ENCODE results near the gene UROC1. TPM values are rescaled to one million over a fixed set of nuclear protein-coding genes. Genes with fewer than 3 reads are reported as not detected.

The UROC1 gene
- total RNA-seq, 1 donor from 2014 or later: not detected

- no peak for DNase-seq (ENCODE audit: extremely low read depth, low read depth, low spot score)
These were observed 85.0 kb downstream of the UROC1 start for GRCh38 chr3:126432361-126433104.

Other genes with a start within 250 kb of the UROC1 start
- 0.05 and 0.47 TPM in 2 replicates for gene KLF15, start 160.4 kb downstream of the UROC1 start, total RNA-seq
- gene CFAP100, start 122.9 kb downstream of the UROC1 start, total RNA-seq: not detected in 2 replicates
- gene ZXDC, start 41.9 kb downstream of the UROC1 start, total RNA-seq: 17.9 and 25.7 TPM in 2 replicates
- not detected in 2 replicates for gene CHST13, start 6.4 kb upstream of the UROC1 start, total RNA-seq
- not detected in 2 replicates for gene C3orf22, start 41.2 kb upstream of the UROC1 start, total RNA-seq
- 5.4 and 5.6 TPM in 2 replicates for gene TXNRD3, start 137.4 kb upstream of the UROC1 start, total RNA-seq
- 17.6 and 22.5 TPM in 2 replicates for gene CHCHD6, start 186.5 kb upstream of the UROC1 start, total RNA-seq

Data from glomerular endothelial cell (primary cell).